ENCODE measurements around the gene KLHL29.
A peak's percentile ranks its signal among the peaks of the same experiment; 100 is the strongest.

Gene KLHL29

GRCh38 chr2:23578964-23579671 lies 194.1 kb downstream of the KLHL29 start:
- Histone ChIP-seq H3K27me3 (ENCODE audit: control insufficient read depth in 3 of 3, insufficient read depth in 3 of 3, low read depth in 1 of 3, low read length in 3 of 3) (no peaks in the 10 kb centered on the region), H4K8ac (ENCODE audit: low read depth, low read length) (no peak overlapping the region), H2BK5ac (ENCODE audit: low read length) (no peak overlapping the region), H3K4me3 (ENCODE audit: low read length in 2 of 2) (no peak overlapping the region), H4K91ac (ENCODE audit: low read depth, low read length, poor library complexity) (no peak overlapping the region), H3K9me3 (replicated peaks in 1 of 2; ENCODE audit: control insufficient read depth in 2 of 2, insufficient read depth in 1 of 2, low read depth in 1 of 2, low read length in 2 of 2) (no peaks in the 10 kb centered on the region), H3K4ac (ENCODE audit: low read length) (no peak overlapping the region), H3K14ac (ENCODE audit: low read length) (no peak overlapping the region), H3K9ac (ENCODE audit: low read depth, low read length, poor library complexity) (no peak overlapping the region), H2AK5ac (ENCODE audit: low read depth, low read length) (peak overlapping the region; percentile 32), H2BK120ac (ENCODE audit: low read depth, low read length) (no peak overlapping the region), H3K18ac (ENCODE audit: low read length) (no peak overlapping the region), H3K36me3 (replicated peaks in 1 of 2; ENCODE audit: control insufficient read depth in 2 of 2, insufficient read depth in 2 of 2, low read length in 2 of 2) (no peaks in the 10 kb centered on the region), H3K4me2 (ENCODE audit: insufficient read depth, low read length, poor library complexity, severe bottlenecking) (no peak overlapping the region), H3K23ac (ENCODE audit: low read depth, low read length, poor library complexity) (no peak overlapping the region), H3K79me1 (ENCODE audit: low read depth, low read length) (no peaks in the 10 kb centered on the region), H2BK15ac (ENCODE audit: low read length) (no peak overlapping the region), H3K4me1 (ENCODE audit: control insufficient read depth in 2 of 2, insufficient read depth in 1 of 2, low read depth in 1 of 2, low read length in 2 of 2) (peaks cover 0 to 9% of the 10 kb centered on the region in 2 donors), H2AFZ (ENCODE audit: low read length) (no peak overlapping the region), H3K27ac (replicated peaks; ENCODE audit: low read length) (no peak overlapping the region), H2BK12ac (ENCODE audit: low read length) (no peak overlapping the region)
- no CpG with 5 or more reads among the region's 11 CpGs for whole genome bisulfite sequencing, 2 donors (ENCODE audit: extremely low coverage in 2 of 2, insufficient read length in 2 of 2, insufficient replicate concordance in 1 of 2)
- DNase-seq (ENCODE audit: low spot score) = no peak

DNA sequence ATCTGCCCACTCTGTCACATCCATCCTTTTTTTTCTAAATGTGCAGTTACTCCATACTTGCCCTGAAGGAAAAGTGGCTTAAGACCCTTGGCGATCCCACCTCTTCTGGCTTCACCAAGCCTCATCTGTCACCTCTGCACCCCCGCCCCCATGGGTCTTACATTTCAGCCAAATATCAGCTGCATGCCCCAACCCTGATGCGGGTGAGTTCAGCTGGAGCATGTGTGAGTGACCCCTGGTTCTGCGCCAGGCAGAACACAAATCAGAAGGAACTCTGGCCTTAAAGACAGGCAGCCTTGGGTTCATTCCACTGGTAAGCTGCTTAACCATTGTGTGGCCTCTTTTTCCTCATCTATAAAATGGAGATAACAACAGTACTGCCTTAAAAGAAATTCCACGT lies 194.7 kb downstream of the KLHL29 start:
- Histone ChIP-seq H3K4me1 (ENCODE audit: control insufficient read depth in 2 of 2, insufficient read depth in 1 of 2, low read depth in 1 of 2, low read length in 2 of 2) (peaks cover 0 to 9% of the 10 kb centered on the region in 2 donors), H3K4me3 (ENCODE audit: low read length in 2 of 2) (no peak overlapping the region), H3K4me2 (ENCODE audit: insufficient read depth, low read length, poor library complexity, severe bottlenecking) (no peak overlapping the region), H3K23ac (ENCODE audit: low read depth, low read length, poor library complexity) (no peak overlapping the region), H3K4ac (ENCODE audit: low read length) (no peak overlapping the region), H3K27me3 (ENCODE audit: control insufficient read depth in 3 of 3, insufficient read depth in 3 of 3, low read depth in 1 of 3, low read length in 3 of 3) (no peaks in the 10 kb centered on the region), H2BK15ac (ENCODE audit: low read length) (no peak overlapping the region), H4K91ac (ENCODE audit: low read depth, low read length, poor library complexity) (no peak overlapping the region), H3K27ac (replicated peaks; ENCODE audit: low read length) (no peak overlapping the region), H2BK12ac (ENCODE audit: low read length) (no peak overlapping the region), H3K9ac (ENCODE audit: low read depth, low read length, poor library complexity) (no peak overlapping the region), H4K8ac (ENCODE audit: low read depth, low read length) (no peak overlapping the region), H3K9me3 (replicated peaks in 1 of 2; ENCODE audit: control insufficient read depth in 2 of 2, insufficient read depth in 1 of 2, low read depth in 1 of 2, low read length in 2 of 2) (no peaks in the 10 kb centered on the region), H3K14ac (ENCODE audit: low read length) (no peak overlapping the region), H2AFZ (ENCODE audit: low read length) (no peak overlapping the region), H3K36me3 (replicated peaks in 1 of 2; ENCODE audit: control insufficient read depth in 2 of 2, insufficient read depth in 2 of 2, low read length in 2 of 2) (no peaks in the 10 kb centered on the region), H2AK5ac (ENCODE audit: low read depth, low read length) (peak overlapping the region; percentile 32), H3K79me1 (ENCODE audit: low read depth, low read length) (no peaks in the 10 kb centered on the region), H3K18ac (ENCODE audit: low read length) (no peak overlapping the region), H2BK120ac (ENCODE audit: low read depth, low read length) (no peak overlapping the region), H2BK5ac (ENCODE audit: low read length) (no peak overlapping the region)
- WGBS, 2 donors (ENCODE audit: extremely low coverage in 2 of 2, insufficient read length in 2 of 2, insufficient replicate concordance in 1 of 2) = no CpG with 5 or more reads among the region's 5 CpGs
- no peak for DNase-seq (ENCODE audit: low spot score)

GRCh38 chr2:23583467-23583866 lies 198.5 kb downstream of the KLHL29 start:
- no peak overlapping the region for H3K4me2 ChIP-seq (ENCODE audit: insufficient read depth, low read length, poor library complexity, severe bottlenecking)
- H3K14ac ChIP-seq (ENCODE audit: low read length) = no peak overlapping the region
- H3K36me3 ChIP-seq (replicated peaks in 1 of 2; ENCODE audit: control insufficient read depth in 2 of 2, insufficient read depth in 2 of 2, low read length in 2 of 2) = no peaks in the 10 kb centered on the region
- no peak overlapping the region for H2BK12ac ChIP-seq (ENCODE audit: low read length)
- no peak overlapping the region for H3K27ac ChIP-seq (replicated peaks; ENCODE audit: low read length)
- no peak overlapping the region for H4K8ac ChIP-seq (ENCODE audit: low read depth, low read length)
- H2AFZ ChIP-seq (ENCODE audit: low read length) = no peak overlapping the region
- no peaks in the 10 kb centered on the region for H3K27me3 ChIP-seq (ENCODE audit: control insufficient read depth in 3 of 3, insufficient read depth in 3 of 3, low read depth in 1 of 3, low read length in 3 of 3)
- H3K9ac ChIP-seq (ENCODE audit: low read depth, low read length, poor library complexity) = no peak overlapping the region
- H3K18ac ChIP-seq (ENCODE audit: low read length) = no peak overlapping the region
- no peak for DNase-seq (ENCODE audit: low spot score)
- no peaks in the 10 kb centered on the region for H3K79me1 ChIP-seq (ENCODE audit: low read depth, low read length)
- H3K4ac ChIP-seq (ENCODE audit: low read length) = no peak overlapping the region
- no peak overlapping the region for H2BK15ac ChIP-seq (ENCODE audit: low read length)
- no peak overlapping the region for H2BK120ac ChIP-seq (ENCODE audit: low read depth, low read length)
- H4K91ac ChIP-seq (ENCODE audit: low read depth, low read length, poor library complexity) = no peak overlapping the region
- H3K9me3 ChIP-seq (replicated peaks in 1 of 2; ENCODE audit: control insufficient read depth in 2 of 2, insufficient read depth in 1 of 2, low read depth in 1 of 2, low read length in 2 of 2) = no peaks in the 10 kb centered on the region
- WGBS, 2 donors (ENCODE audit: extremely low coverage in 2 of 2, insufficient read length in 2 of 2, insufficient replicate concordance in 1 of 2) = no CpG with 5 or more reads among the region's 8 CpGs
- no peak overlapping the region for H3K23ac ChIP-seq (ENCODE audit: low read depth, low read length, poor library complexity)
- H3K4me3 ChIP-seq (ENCODE audit: low read length in 2 of 2) = no peak overlapping the region
- no peak overlapping the region for H2BK5ac ChIP-seq (ENCODE audit: low read length)
- peaks cover 9 to 15% of the 10 kb centered on the region in 2 donors for H3K4me1 ChIP-seq (ENCODE audit: control insufficient read depth in 2 of 2, insufficient read depth in 1 of 2, low read depth in 1 of 2, low read length in 2 of 2)
- H2AK5ac ChIP-seq (ENCODE audit: low read depth, low read length) = no peak overlapping the region

DNA sequence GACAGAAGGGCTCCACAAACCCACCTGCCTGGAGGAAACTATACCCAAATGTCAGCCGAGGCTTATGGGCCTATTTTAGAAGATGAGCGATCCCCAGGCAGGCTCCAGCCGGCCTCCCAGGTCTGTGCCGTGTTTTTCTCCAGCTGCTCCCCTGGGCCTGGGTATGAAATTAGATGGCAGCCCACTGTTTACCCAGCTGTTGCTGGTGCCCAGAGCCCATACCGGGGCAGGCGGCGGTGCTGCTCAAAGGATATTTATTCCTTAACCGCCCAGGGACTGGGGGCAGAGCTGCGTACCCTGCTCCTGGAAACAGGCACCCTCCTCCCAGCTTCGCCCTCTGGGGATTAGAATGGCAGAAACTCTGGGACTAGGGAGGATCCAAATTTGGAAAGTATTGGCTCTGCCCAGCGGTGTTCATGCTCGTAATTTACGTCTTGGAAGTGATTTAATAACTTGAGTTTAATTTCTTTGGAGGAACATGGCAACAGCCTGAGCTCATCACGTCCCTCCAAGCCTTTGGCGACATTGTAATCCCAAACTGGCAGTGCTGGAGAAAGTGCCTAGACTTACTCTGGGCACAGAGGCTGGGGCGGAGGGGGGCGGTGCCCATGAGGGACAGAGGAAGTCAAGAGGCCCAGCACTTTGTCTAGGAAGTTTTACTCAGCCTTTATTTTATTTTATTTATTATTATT lies 199.2 kb downstream of the KLHL29 start:
- H2BK12ac ChIP-seq (ENCODE audit: low read length) = no peak overlapping the region
- H3K4me1 ChIP-seq (ENCODE audit: control insufficient read depth in 2 of 2, insufficient read depth in 1 of 2, low read depth in 1 of 2, low read length in 2 of 2) = peaks cover 9 to 15% of the 10 kb centered on the region in 2 donors
- H3K27me3 ChIP-seq (ENCODE audit: control insufficient read depth in 3 of 3, insufficient read depth in 3 of 3, low read depth in 1 of 3, low read length in 3 of 3) = no peaks in the 10 kb centered on the region
- no CpG with 5 or more reads among the region's 17 CpGs for WGBS, 2 donors (ENCODE audit: extremely low coverage in 2 of 2, insufficient read length in 2 of 2, insufficient replicate concordance in 1 of 2)
- DNase-seq (ENCODE audit: low spot score) = no peak
- no peaks in the 10 kb centered on the region for H3K36me3 ChIP-seq (replicated peaks in 1 of 2; ENCODE audit: control insufficient read depth in 2 of 2, insufficient read depth in 2 of 2, low read length in 2 of 2)
- H3K4me3 ChIP-seq (ENCODE audit: low read length in 2 of 2) = no peak overlapping the region
- H4K91ac ChIP-seq (ENCODE audit: low read depth, low read length, poor library complexity) = no peak overlapping the region
- no peak overlapping the region for H2BK120ac ChIP-seq (ENCODE audit: low read depth, low read length)
- no peak overlapping the region for H3K27ac ChIP-seq (replicated peaks; ENCODE audit: low read length)
- no peak overlapping the region for H2BK15ac ChIP-seq (ENCODE audit: low read length)
- peak overlapping the region; percentile 34 for H3K18ac ChIP-seq (ENCODE audit: low read length)
- H3K4me2 ChIP-seq (ENCODE audit: insufficient read depth, low read length, poor library complexity, severe bottlenecking) = no peak overlapping the region
- no peak overlapping the region for H3K23ac ChIP-seq (ENCODE audit: low read depth, low read length, poor library complexity)
- no peak overlapping the region for H2BK5ac ChIP-seq (ENCODE audit: low read length)
- no peak overlapping the region for H4K8ac ChIP-seq (ENCODE audit: low read depth, low read length)
- no peaks in the 10 kb centered on the region for H3K9me3 ChIP-seq (replicated peaks in 1 of 2; ENCODE audit: control insufficient read depth in 2 of 2, insufficient read depth in 1 of 2, low read depth in 1 of 2, low read length in 2 of 2)
- no peak overlapping the region for H2AFZ ChIP-seq (ENCODE audit: low read length)
- H3K79me1 ChIP-seq (ENCODE audit: low read depth, low read length) = no peaks in the 10 kb centered on the region
- H3K4ac ChIP-seq (ENCODE audit: low read length) = no peak overlapping the region
- no peak overlapping the region for H3K9ac ChIP-seq (ENCODE audit: low read depth, low read length, poor library complexity)
- no peak overlapping the region for H2AK5ac ChIP-seq (ENCODE audit: low read depth, low read length)
- H3K14ac ChIP-seq (ENCODE audit: low read length) = no peak overlapping the region
